Memory B cell (primary cell): ENCODE data around the gene PDE2A.

Experiments used
- ATAC-seq: fragments of 150-1000 bp; cut with Tn5 transposase; 2 replicates; pipeline ENCODE4 v1.10.0; 2021; ENCODE audit warnings: low read depth, mild to moderate bottlenecking, moderate library complexity
- DNase-seq, 2 donors: peaks; one replicate each; pipeline ENCODE4 v3.0.0; 2022; ENCODE audit warnings: low spot score in 2 of 2
- H3K27ac Mint-ChIP-seq: one replicate; pipeline ENCODE4 v1.8.0; 2022; ENCODE audit warnings: mild to moderate bottlenecking, moderate library complexity, mixed read lengths
- H3K27me3 Mint-ChIP-seq: one replicate; pipeline ENCODE4 v1.8.0; 2022; ENCODE audit warnings: mixed read lengths
- H3K36me3 Mint-ChIP-seq: one replicate; pipeline ENCODE4 v1.8.0; 2022; ENCODE audit warnings: mild to moderate bottlenecking, mixed read lengths
- H3K4me1 Mint-ChIP-seq: one replicate; pipeline ENCODE4 v1.8.0; 2022; ENCODE audit warnings: mixed read lengths
- H3K4me3 Mint-ChIP-seq: one replicate; pipeline ENCODE4 v1.8.0; 2022; ENCODE audit warnings: mild to moderate bottlenecking, moderate library complexity, mixed read lengths
- H3K9me3 Mint-ChIP-seq: one replicate; pipeline ENCODE4 v1.8.0; 2022; ENCODE audit warnings: mixed read lengths

The PDE2A gene

DNA sequence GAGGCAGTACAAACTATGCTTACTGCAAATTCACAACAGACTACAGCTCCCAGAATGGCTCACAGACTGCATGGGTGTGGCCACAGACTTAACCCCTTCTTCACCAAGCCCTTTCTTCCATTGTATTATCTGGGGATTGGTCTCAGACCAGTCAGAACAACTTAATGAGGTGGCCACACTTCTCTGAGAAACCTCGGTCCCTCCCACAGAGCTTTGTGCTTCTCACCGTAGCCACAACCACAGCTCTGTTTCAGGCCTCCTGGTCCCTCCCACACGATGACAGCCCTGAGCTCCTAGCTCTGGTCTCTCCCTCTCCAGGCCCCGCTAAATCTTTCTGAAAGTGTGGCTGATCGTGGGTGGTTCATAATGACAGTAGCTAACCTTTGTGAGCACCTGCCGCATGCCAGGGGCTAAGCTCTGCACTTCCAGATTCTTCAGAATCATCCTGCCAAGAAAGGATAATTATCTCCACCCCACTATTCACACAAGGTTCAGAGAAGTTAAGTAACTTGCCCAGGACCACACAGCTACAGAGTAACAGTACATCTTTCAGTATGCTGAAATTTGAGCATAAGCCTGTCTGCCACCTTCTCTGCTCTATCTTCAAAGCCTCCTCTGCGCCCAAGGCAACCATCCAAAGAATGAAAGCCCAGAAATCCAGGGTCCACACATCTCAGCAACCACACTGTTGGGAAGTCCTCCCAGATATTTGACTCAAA, 5.4 kb downstream of the PDE2A start:
- DNase-seq (no peak), ATAC-seq (peak; percentile 22)
- no peaks in the 10 kb centered on the region for H3K36me3 Mint-ChIP-seq
- H3K4me1 Mint-ChIP-seq = peaks cover 12% of the 10 kb centered on the region
- H3K4me3 Mint-ChIP-seq = no peak overlapping the region
- H3K27me3 Mint-ChIP-seq = peaks cover 31% of the 10 kb centered on the region
- no peak overlapping the region for H3K27ac Mint-ChIP-seq
- H3K9me3 Mint-ChIP-seq = no peaks in the 10 kb centered on the region

GRCh38 chr11:72665911-72666472, 8.2 kb downstream of the PDE2A start:
- H3K9me3 Mint-ChIP-seq = no peaks in the 10 kb centered on the region

DNA sequence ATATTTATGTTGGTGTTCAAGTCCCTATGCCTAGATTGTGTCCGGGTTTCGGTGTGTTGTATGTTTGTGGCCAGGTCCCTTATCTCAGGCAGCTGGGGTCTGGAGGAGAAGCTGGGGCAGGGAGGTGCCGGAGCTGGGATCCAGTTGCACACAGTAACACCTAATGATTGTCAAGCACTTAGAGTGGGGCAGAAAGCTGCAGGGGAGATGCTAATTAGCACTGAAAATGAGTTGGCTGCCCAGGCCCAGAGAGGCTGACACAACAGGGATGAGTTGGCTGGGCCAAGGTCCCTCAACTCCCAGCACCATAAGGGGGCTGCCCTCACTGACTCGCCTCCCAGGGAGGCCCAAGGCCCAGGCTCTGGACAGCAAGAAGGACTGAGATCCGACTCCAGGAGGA, 12.2 kb downstream of the PDE2A start:
- no peak for DNase-seq
- Mint-ChIP-seq H3K27me3 (peaks cover 25% of the 10 kb centered on the region), H3K9me3 (no peaks in the 10 kb centered on the region), H3K27ac (no peak overlapping the region), H3K4me1 (no peaks in the 10 kb centered on the region), H3K4me3 (no peak overlapping the region), H3K36me3 (no peaks in the 10 kb centered on the region)
- no peak for ATAC-seq

More at GRCh38 chr11:72665911-72666472, 8.2 kb downstream of the PDE2A start:
- peaks cover 22% of the 10 kb centered on the region for H3K27me3 Mint-ChIP-seq
- no peaks in the 10 kb centered on the region for H3K36me3 Mint-ChIP-seq
- no peak for DNase-seq
- H3K27ac Mint-ChIP-seq = no peak overlapping the region
- H3K4me1 Mint-ChIP-seq = peaks cover 1% of the 10 kb centered on the region
- no peak for ATAC-seq
- no peak overlapping the region for H3K4me3 Mint-ChIP-seq

GRCh38 chr11:72661486-72661885, 12.7 kb downstream of the PDE2A start:
- Mint-ChIP-seq H3K9me3 (no peaks in the 10 kb centered on the region), H3K4me1 (no peaks in the 10 kb centered on the region), H3K27me3 (peaks cover 27% of the 10 kb centered on the region), H3K4me3 (no peak overlapping the region), H3K27ac (no peak overlapping the region), H3K36me3 (no peaks in the 10 kb centered on the region)
- no peak for DNase-seq
- no peak for ATAC-seq

GRCh38 chr11:72658989-72659640, 15.1 kb downstream of the PDE2A start:
- peaks cover 25% of the 10 kb centered on the region for H3K27me3 Mint-ChIP-seq
- no peak overlapping the region for H3K27ac Mint-ChIP-seq
- H3K9me3 Mint-ChIP-seq = no peaks in the 10 kb centered on the region
- ATAC-seq = no peak
- no peaks in the 10 kb centered on the region for H3K36me3 Mint-ChIP-seq
- H3K4me3 Mint-ChIP-seq = no peak overlapping the region
- H3K4me1 Mint-ChIP-seq = no peaks in the 10 kb centered on the region
- no peak for DNase-seq

- ATAC-seq (no peak), DNase-seq (no peak)
- Mint-ChIP-seq H3K36me3 (no peaks in the 10 kb centered on the region), H3K27ac (no peak overlapping the region), H3K4me3 (no peak overlapping the region), H3K27me3 (peaks cover 25% of the 10 kb centered on the region), H3K9me3 (no peaks in the 10 kb centered on the region), H3K4me1 (peaks cover 3% of the 10 kb centered on the region)
These were observed 16.7 kb downstream of the PDE2A start for GRCh38 chr11:72657411-72658100.

DNA sequence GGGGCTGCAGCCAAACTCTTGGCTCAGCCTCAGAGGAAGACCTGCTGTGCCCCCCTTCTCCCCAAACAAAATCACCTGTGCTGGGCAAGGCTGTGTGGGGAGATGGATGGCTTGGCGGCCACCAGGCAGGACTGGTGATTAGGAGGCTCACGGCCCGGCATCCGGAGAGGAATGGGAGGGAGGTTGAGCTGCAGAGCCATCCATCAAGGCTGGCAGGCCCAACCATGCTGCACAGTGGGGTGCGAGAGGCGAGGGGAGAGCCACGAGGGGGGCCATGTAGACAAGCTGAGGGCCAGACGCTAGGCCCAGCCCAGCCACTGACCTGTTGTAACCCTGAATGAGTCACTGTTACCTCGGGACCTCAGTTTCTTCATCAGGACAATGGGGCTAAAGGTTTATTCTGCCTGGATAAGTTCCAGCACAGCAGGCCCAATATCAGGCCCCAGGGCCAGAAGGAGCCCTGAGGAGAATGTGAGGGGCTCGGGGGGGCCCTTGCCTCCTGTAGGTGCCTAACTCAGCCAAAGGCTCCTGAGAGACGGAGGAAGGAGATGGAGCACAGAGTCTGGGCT, 18.2 kb downstream of the PDE2A start:
- H3K4me3 Mint-ChIP-seq = no peak overlapping the region
- no peak overlapping the region for H3K27ac Mint-ChIP-seq
- H3K4me1 Mint-ChIP-seq = peaks cover 3% of the 10 kb centered on the region
- H3K9me3 Mint-ChIP-seq = no peaks in the 10 kb centered on the region
- no peaks in the 10 kb centered on the region for H3K36me3 Mint-ChIP-seq
- DNase-seq (no peak), ATAC-seq (no peak)
- peaks cover 21% of the 10 kb centered on the region for H3K27me3 Mint-ChIP-seq

GRCh38 chr11:72655014-72655413, 19.2 kb downstream of the PDE2A start:
- H3K4me3 Mint-ChIP-seq = no peak overlapping the region
- DNase-seq = no peak
- no peak overlapping the region for H3K27ac Mint-ChIP-seq
- H3K27me3 Mint-ChIP-seq = peaks cover 16% of the 10 kb centered on the region
- ATAC-seq = no peak
- peaks cover 3% of the 10 kb centered on the region for H3K4me1 Mint-ChIP-seq
- H3K36me3 Mint-ChIP-seq = no peaks in the 10 kb centered on the region
- H3K9me3 Mint-ChIP-seq = no peaks in the 10 kb centered on the region

DNA sequence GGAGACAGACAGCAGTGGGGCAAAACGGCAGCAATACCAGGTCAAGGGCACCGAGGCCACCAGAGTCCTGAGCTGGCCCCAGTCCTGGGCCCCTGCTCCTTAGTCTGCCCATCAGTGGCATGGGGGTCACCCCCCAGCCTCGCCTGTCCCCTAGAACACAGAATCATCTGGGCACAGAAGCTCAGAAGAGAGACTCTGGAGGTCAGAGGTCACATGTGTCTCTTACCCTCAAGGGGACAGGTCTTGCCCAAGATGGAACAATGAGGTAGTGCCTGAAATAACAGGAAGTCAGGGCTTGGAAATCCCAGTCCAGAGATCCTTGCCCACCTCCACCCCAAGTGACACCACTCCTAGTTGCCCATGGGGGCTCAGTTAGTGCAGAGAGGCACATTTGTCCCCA, 20.6 kb downstream of the PDE2A start:
- ATAC-seq (no peak), DNase-seq (no peak)
- H3K4me1 Mint-ChIP-seq = peaks cover 5% of the 10 kb centered on the region
- H3K36me3 Mint-ChIP-seq = no peaks in the 10 kb centered on the region
- peaks cover 16% of the 10 kb centered on the region for H3K27me3 Mint-ChIP-seq
- no peak overlapping the region for H3K4me3 Mint-ChIP-seq
- H3K27ac Mint-ChIP-seq = no peak overlapping the region
- no peaks in the 10 kb centered on the region for H3K9me3 Mint-ChIP-seq

DNA sequence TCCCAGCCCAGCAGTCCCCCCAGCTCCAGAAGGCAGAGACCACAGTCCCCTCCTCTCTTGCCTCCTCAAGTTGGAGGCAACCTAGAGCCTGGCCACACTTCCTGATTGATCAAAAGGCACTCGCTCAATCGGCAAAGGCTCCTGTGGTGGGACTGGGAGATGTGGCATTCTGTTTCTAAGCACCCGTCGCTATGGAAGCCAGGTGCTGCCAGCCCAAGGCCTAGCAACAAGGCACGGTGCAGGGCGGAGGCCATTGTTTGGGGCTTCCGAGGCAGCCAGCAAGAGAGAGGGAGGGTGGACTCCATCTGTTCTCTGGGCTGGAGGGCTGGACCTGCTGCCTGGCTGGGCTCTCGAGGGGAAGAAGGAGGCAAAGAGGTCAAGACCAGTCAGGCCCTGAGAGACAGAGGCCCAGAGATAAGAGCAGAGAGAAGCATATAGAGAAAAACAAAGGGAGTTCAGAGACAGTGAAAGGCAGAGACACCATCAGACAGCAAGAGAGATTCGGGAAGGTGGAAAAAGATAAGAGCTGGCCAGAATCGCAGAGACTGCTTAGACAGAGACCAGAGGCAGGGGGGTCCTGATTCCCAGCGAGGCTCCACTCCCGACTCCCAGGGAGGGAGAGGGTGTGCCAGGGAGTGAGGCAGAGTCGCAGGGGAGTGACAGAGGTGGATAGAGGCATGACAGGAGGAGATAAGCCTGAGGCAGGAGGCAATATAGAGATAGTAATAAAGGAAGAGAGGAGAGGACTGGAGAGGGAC, 21.2 kb downstream of the PDE2A start:
- Mint-ChIP-seq H3K4me3 (no peak overlapping the region), H3K4me1 (peaks cover 6% of the 10 kb centered on the region), H3K27me3 (peaks cover 13% of the 10 kb centered on the region), H3K9me3 (no peaks in the 10 kb centered on the region), H3K27ac (no peak overlapping the region), H3K36me3 (no peaks in the 10 kb centered on the region)
- DNase-seq (no peak), ATAC-seq (no peak)

DNA sequence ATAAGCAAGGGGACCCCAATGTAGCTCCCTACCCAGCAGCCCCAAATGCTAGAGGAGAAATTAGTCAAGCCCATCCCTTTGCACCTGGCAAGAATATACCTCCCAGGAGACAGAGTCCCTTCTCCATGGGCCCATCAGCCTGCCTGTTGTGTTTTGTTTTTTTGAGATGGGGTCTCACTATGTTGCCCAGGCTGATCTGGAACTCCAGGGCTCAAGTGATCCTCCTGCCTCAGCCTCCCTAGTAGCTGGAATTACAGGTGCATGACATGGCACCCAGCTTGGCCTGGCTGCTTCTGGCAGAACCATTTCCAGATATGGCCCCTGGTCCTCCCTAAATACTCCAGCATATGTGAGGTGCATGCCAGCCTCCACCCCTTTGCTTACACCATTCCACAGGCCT, 22.1 kb downstream of the PDE2A start:
- Mint-ChIP-seq H3K9me3 (no peaks in the 10 kb centered on the region), H3K27ac (no peak overlapping the region), H3K36me3 (no peaks in the 10 kb centered on the region), H3K27me3 (peaks cover 13% of the 10 kb centered on the region), H3K4me3 (no peak overlapping the region), H3K4me1 (peaks cover 6% of the 10 kb centered on the region)
- DNase-seq = no peak
- ATAC-seq = no peak

- no peak for ATAC-seq
- Mint-ChIP-seq H3K4me3 (no peak overlapping the region), H3K36me3 (no peaks in the 10 kb centered on the region), H3K4me1 (peaks cover 6% of the 10 kb centered on the region), H3K27ac (no peak overlapping the region), H3K9me3 (no peaks in the 10 kb centered on the region), H3K27me3 (peaks cover 5% of the 10 kb centered on the region)
- DNase-seq = no peak
These were observed 24.8 kb downstream of the PDE2A start for GRCh38 chr11:72649215-72649976.
